Measurements from ENCODE around the gene SLC1A2.

DNA sequence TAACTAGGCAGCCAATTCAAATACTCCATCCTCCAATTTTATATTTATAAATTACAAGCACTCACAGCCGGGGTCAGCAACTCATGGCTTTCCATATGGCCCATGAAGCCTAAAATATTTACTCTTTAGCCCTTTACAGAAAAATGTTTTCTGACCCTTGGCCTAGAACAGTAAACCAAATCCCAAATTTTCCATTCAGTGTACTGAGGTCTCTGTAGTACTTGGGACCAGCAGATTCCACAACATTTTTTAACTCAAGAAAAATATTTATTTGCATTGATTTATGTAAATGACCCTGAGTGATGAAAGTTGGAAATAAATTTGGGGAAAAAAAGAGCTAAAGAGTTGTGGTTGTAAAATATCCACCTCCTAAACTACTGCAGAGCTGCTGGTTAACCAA is 82.6 kb downstream of the SLC1A2 start:
- no peak for TF ChIP-seq ELF4 (IDR thresholded peaks at IDR 0.05)
- TF ChIP-seq ZNF384 (IDR thresholded peaks at IDR 0.05) = no peak
- TF ChIP-seq FOXA1 (IDR thresholded peaks at IDR 0.05) = no peak
- no peak for TF ChIP-seq ARNT (IDR thresholded peaks at IDR 0.05)
- no peak for TF ChIP-seq SP1 (IDR thresholded peaks at IDR 0.05)

All from HEK293T (cell line).